HEK293 (cell line): ENCODE data around the gene CDKAL1.
A peak's percentile ranks its signal among the peaks of the same experiment; 100 is the strongest.

ENCODE experiments used
- CTCF ChIA-PET: fragments of 350-600 bp; formaldehyde crosslinking; extraction: SDS; loops from one replicate; lab custom pipeline; 2021; ENCODE audit warnings: antibody characterized with exemption; lab: Yijun Ruan, JAX
- POLR2A ChIA-PET: fragments of 300-600 bp; formaldehyde crosslinking; extraction: SDS; loops from one replicate; lab custom pipeline; 2020; ENCODE audit warnings: antibody characterized with exemption, inconsistent platforms; lab: Yijun Ruan, JAX
- H3K27ac ChIP-seq: fragments of 200-500 bp; sonication (Bioruptor generic); 2 replicates; pipeline ENCODE4 v1.5.1; 2014; ENCODE audit warnings: low read depth, low read length, control low read depth, inconsistent platforms; ENCODE audit errors: extremely low read depth
- H3K36me3 ChIP-seq, 2 experiments: fragments of 200-500 bp in 1 of 2; sonication (Bioruptor generic) in 1 of 2; 1 replicate in 1 of 2; 2 replicates in 1 of 2; pipeline ENCODE4 v1.5.1; 2014 to 2017; ENCODE audit warnings: inconsistent platforms in 2 of 2, low read length in 2 of 2; ENCODE audit not compliant: control insufficient read depth in 2 of 2, insufficient read depth in 1 of 2
- H3K4me1 ChIP-seq: fragments of 200-500 bp; sonication (Bioruptor generic); 2 replicates; pipeline ENCODE4 v1.5.1; 2014; ENCODE audit warnings: mild to moderate bottlenecking, low read length, inconsistent platforms; ENCODE audit not compliant: control insufficient read depth, insufficient read depth
- H3K4me3 ChIP-seq: 2 replicates; pipeline ENCODE4 v1.5.1; 2011; ENCODE audit warnings: low read depth, mild to moderate bottlenecking, control low read depth, low read length, moderate library complexity
- H3K9me3 ChIP-seq: fragments of 200-500 bp; sonication (Bioruptor generic); 2 replicates; pipeline ENCODE4 v1.5.1; 2014; ENCODE audit warnings: low read depth, low read length, inconsistent platforms; ENCODE audit not compliant: control insufficient read depth, insufficient read depth
- BCL11B ChIP-seq: fragments of 450-650 bp; formaldehyde crosslinking; IDR thresholded peaks from 2 replicates; pipeline ENCODE4 v1.5.1; 2016; ENCODE audit warnings: low read depth, missing biosample characterization, missing genetic modification characterization
- FEZF1 ChIP-seq: fragments of 450-650 bp; formaldehyde crosslinking; IDR thresholded peaks from 2 replicates; pipeline ENCODE4 v1.5.1; 2016; ENCODE audit warnings: missing biosample characterization, missing genetic modification characterization
- GLI4 ChIP-seq: fragments of 450-650 bp; formaldehyde crosslinking; IDR thresholded peaks from 2 replicates; pipeline ENCODE4 v1.5.1; 2016; ENCODE audit warnings: missing biosample characterization, missing genetic modification characterization
- HOXA7 ChIP-seq: sonication (generic); formaldehyde crosslinking; IDR thresholded peaks from 2 replicates; pipeline ENCODE4 v1.8.1; 2022; ENCODE audit warnings: missing genetic modification reagents, borderline replicate concordance
- KLF1 ChIP-seq: fragments of 450-650 bp; formaldehyde crosslinking; IDR thresholded peaks from 2 replicates; pipeline ENCODE4 v1.5.1; 2016; ENCODE audit warnings: missing biosample characterization, missing genetic modification characterization
- OSR2 ChIP-seq: fragments of 450-650 bp; formaldehyde crosslinking; IDR thresholded peaks from 2 replicates; pipeline ENCODE4 v1.5.1; 2016; ENCODE audit warnings: missing biosample characterization, missing genetic modification characterization
- ZBTB1 ChIP-seq: fragments of 450-650 bp; formaldehyde crosslinking; IDR thresholded peaks from 2 replicates; pipeline ENCODE4 v1.5.1; 2016; ENCODE audit warnings: missing biosample characterization, missing genetic modification characterization
- ZBTB21 ChIP-seq: fragments of 450-650 bp; formaldehyde crosslinking; IDR thresholded peaks from 2 replicates; pipeline ENCODE4 v1.5.1; 2017; ENCODE audit warnings: missing biosample characterization, missing genetic modification characterization
- ZNF366 ChIP-seq: fragments of 450-650 bp; formaldehyde crosslinking; conservative IDR thresholded peaks from 2 replicates; pipeline ENCODE4 v1.5.1; 2016; ENCODE audit warnings: missing biosample characterization, missing genetic modification characterization
- ZNF48 ChIP-seq: fragments of 450-650 bp; formaldehyde crosslinking; IDR thresholded peaks from 2 replicates; pipeline ENCODE4 v1.5.1; 2016; ENCODE audit warnings: missing biosample characterization, missing genetic modification characterization
- ZNF501 ChIP-seq: fragments of 450-650 bp; formaldehyde crosslinking; IDR thresholded peaks from 2 replicates; pipeline ENCODE4 v1.5.1; 2016; ENCODE audit warnings: missing biosample characterization, missing genetic modification characterization
- ZNF596 ChIP-seq: fragments of 450-650 bp; IDR thresholded peaks from 2 replicates; pipeline ENCODE4 v1.5.0; 2018; ENCODE audit warnings: missing biosample characterization, mild to moderate bottlenecking, missing genetic modification characterization, moderate library complexity
- ZNF600 ChIP-seq: fragments of 450-650 bp; formaldehyde crosslinking; IDR thresholded peaks from 2 replicates; pipeline ENCODE4 v1.5.1; 2016; ENCODE audit warnings: missing biosample characterization, missing genetic modification characterization
- ZNF621 ChIP-seq: fragments of 450-650 bp; formaldehyde crosslinking; IDR thresholded peaks from 2 replicates; pipeline ENCODE4 v1.5.1; 2017; ENCODE audit warnings: missing biosample characterization, missing genetic modification characterization
- ZNF837 ChIP-seq: fragments of 450-650 bp; formaldehyde crosslinking; IDR thresholded peaks from 2 replicates; pipeline ENCODE4 v1.5.1; 2016; ENCODE audit warnings: missing biosample characterization, missing genetic modification characterization
- ZNF843 ChIP-seq: fragments of 450-650 bp; formaldehyde crosslinking; IDR thresholded peaks from 2 replicates; pipeline ENCODE4 v1.5.1; 2016; ENCODE audit warnings: missing biosample characterization, missing genetic modification characterization
- ZSCAN23 ChIP-seq: fragments of 450-650 bp; formaldehyde crosslinking; IDR thresholded peaks from 2 replicates; pipeline ENCODE4 v1.5.1; 2016; ENCODE audit warnings: missing biosample characterization, missing genetic modification characterization
- ZXDB ChIP-seq: fragments of 450-650 bp; formaldehyde crosslinking; IDR thresholded peaks from 2 replicates; pipeline ENCODE4 v1.5.1; 2016; ENCODE audit warnings: missing biosample characterization, missing genetic modification characterization
- TF ChIP-seq, protein P1 (sequence below): fragments of 450-650 bp; formaldehyde crosslinking; IDR thresholded peaks from 2 replicates; pipeline ENCODE4 v1.5.1; 2016; ENCODE audit warnings: missing biosample characterization, missing genetic modification characterization, borderline replicate concordance
- TF ChIP-seq, protein P2 (sequence below): fragments of 450-650 bp; formaldehyde crosslinking; IDR thresholded peaks from 2 replicates; pipeline ENCODE4 v1.5.1; 2016; ENCODE audit warnings: missing biosample characterization, missing genetic modification characterization, low read depth
- TF ChIP-seq, protein P3 (sequence below): fragments of 450-650 bp; formaldehyde crosslinking; IDR thresholded peaks from 2 replicates; pipeline ENCODE4 v1.5.1; 2017; ENCODE audit warnings: missing biosample characterization, missing genetic modification characterization
- TF ChIP-seq, protein P4 (sequence below): fragments of 450-650 bp; formaldehyde crosslinking; IDR thresholded peaks from 2 replicates; pipeline ENCODE4 v1.5.1; 2017; ENCODE audit warnings: missing biosample characterization, missing genetic modification characterization

CDKAL1 gene

DNA sequence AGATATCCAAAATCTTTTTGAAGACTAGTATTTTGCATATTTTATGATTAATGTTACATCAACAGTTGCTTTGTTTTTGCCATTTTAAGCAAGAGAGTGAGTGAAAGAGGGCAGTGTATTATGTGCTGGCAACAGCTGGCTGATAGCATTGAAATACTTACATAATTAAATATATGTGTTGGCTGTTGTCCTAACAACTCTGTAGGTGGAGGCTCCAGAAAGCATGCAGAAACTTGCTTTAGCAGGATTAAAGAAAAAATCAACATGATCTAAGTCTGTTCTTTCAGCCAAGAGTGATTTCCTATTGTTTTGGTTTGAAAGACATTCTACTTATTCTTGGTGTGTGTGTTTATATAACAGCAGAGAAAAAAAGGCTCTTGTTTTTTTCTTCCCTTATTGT lies 127.5 kb downstream of the CDKAL1 start (continued):
- TF ChIP-seq, protein P1, sequence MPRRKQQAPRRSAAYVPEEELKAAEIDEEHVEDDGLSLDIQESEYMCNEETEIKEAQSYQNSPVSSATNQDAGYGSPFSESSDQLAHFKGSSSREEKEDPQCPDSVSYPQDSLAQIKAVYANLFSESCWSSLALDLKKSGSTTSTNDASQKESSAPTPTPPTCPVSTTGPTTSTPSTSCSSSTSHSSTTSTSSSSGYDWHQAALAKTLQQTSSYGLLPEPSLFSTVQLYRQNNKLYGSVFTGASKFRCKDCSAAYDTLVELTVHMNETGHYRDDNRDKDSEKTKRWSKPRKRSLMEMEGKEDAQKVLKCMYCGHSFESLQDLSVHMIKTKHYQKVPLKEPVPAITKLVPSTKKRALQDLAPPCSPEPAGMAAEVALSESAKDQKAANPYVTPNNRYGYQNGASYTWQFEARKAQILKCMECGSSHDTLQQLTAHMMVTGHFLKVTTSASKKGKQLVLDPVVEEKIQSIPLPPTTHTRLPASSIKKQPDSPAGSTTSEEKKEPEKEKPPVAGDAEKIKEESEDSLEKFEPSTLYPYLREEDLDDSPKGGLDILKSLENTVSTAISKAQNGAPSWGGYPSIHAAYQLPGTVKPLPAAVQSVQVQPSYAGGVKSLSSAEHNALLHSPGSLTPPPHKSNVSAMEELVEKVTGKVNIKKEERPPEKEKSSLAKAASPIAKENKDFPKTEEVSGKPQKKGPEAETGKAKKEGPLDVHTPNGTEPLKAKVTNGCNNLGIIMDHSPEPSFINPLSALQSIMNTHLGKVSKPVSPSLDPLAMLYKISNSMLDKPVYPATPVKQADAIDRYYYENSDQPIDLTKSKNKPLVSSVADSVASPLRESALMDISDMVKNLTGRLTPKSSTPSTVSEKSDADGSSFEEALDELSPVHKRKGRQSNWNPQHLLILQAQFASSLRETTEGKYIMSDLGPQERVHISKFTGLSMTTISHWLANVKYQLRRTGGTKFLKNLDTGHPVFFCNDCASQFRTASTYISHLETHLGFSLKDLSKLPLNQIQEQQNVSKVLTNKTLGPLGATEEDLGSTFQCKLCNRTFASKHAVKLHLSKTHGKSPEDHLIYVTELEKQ (tag by site-specific recombination) = 0 out of 2 replicates have a peak, but pooled peaks have one; percentile 30
- no peak for TF ChIP-seq GLI4
- TF ChIP-seq OSR2 (tag by site-specific recombination) = peak; percentile 56; the same call in 1 of the 2 replicates
- TF ChIP-seq ZNF501 (tag by site-specific recombination) = no peak
- TF ChIP-seq ZNF366 (tag by site-specific recombination) = 0 out of 2 replicates have a peak, but pooled peaks have one; percentile 18
- no peak for TF ChIP-seq ZNF837 (tag by site-specific recombination)
- TF ChIP-seq ZNF621 (tag by site-specific recombination) = no peak
- TF ChIP-seq ZBTB21 (tag by site-specific recombination) = no peak
- peak; percentile 45; the same call in 1 of the 2 replicates for TF ChIP-seq ZNF600 (tag by site-specific recombination)
- TF ChIP-seq KLF1 = peak; percentile 33; the same call in 1 of the 2 replicates
- TF ChIP-seq, protein P2, sequence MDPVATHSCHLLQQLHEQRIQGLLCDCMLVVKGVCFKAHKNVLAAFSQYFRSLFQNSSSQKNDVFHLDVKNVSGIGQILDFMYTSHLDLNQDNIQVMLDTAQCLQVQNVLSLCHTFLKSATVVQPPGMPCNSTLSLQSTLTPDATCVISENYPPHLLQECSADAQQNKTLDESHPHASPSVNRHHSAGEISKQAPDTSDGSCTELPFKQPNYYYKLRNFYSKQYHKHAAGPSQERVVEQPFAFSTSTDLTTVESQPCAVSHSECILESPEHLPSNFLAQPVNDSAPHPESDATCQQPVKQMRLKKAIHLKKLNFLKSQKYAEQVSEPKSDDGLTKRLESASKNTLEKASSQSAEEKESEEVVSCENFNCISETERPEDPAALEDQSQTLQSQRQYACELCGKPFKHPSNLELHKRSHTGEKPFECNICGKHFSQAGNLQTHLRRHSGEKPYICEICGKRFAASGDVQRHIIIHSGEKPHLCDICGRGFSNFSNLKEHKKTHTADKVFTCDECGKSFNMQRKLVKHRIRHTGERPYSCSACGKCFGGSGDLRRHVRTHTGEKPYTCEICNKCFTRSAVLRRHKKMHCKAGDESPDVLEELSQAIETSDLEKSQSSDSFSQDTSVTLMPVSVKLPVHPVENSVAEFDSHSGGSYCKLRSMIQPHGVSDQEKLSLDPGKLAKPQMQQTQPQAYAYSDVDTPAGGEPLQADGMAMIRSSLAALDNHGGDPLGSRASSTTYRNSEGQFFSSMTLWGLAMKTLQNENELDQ = no peak
- no peak for TF ChIP-seq ZSCAN23 (tag by site-specific recombination)

DNA sequence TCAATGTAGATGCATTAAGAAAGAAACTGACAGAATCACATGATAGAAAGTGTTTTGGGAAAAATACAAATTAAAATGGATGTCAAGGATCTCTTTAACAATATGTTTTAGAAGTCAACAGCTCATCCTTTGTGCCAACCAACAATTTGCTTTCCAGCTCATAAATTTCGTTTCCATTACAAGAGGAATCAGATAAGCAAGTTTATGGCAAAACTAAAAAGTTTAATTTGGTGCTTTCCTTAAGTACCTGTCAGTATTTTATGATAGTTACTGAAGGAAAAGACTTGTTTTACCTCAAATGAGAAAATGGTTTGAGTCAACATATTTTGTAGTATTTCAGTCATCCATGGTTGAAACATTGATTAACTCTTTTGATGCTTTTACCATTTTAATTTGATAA lies 130.0 kb downstream of the CDKAL1 start:
- H3K4me1 ChIP-seq = peaks cover 20% of the 10 kb centered on the region
- no peak overlapping the region for H3K4me3 ChIP-seq
- TF ChIP-seq ZXDB (tag by site-specific recombination) = peak; percentile 40; the same call in 1 of the 2 replicates
- TF ChIP-seq, protein P3, sequence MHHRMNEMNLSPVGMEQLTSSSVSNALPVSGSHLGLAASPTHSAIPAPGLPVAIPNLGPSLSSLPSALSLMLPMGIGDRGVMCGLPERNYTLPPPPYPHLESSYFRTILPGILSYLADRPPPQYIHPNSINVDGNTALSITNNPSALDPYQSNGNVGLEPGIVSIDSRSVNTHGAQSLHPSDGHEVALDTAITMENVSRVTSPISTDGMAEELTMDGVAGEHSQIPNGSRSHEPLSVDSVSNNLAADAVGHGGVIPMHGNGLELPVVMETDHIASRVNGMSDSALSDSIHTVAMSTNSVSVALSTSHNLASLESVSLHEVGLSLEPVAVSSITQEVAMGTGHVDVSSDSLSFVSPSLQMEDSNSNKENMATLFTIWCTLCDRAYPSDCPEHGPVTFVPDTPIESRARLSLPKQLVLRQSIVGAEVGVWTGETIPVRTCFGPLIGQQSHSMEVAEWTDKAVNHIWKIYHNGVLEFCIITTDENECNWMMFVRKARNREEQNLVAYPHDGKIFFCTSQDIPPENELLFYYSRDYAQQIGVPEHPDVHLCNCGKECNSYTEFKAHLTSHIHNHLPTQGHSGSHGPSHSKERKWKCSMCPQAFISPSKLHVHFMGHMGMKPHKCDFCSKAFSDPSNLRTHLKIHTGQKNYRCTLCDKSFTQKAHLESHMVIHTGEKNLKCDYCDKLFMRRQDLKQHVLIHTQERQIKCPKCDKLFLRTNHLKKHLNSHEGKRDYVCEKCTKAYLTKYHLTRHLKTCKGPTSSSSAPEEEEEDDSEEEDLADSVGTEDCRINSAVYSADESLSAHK (tag by site-specific recombination) = peak; percentile 57; the same call in 1 of the 2 replicates
- no peak for TF ChIP-seq HOXA7
- TF ChIP-seq, protein P4, sequence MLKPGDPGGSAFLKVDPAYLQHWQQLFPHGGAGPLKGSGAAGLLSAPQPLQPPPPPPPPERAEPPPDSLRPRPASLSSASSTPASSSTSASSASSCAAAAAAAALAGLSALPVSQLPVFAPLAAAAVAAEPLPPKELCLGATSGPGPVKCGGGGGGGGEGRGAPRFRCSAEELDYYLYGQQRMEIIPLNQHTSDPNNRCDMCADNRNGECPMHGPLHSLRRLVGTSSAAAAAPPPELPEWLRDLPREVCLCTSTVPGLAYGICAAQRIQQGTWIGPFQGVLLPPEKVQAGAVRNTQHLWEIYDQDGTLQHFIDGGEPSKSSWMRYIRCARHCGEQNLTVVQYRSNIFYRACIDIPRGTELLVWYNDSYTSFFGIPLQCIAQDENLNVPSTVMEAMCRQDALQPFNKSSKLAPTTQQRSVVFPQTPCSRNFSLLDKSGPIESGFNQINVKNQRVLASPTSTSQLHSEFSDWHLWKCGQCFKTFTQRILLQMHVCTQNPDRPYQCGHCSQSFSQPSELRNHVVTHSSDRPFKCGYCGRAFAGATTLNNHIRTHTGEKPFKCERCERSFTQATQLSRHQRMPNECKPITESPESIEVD = peak; percentile 90
- peak; percentile 76 for TF ChIP-seq ZNF843 (tag by site-specific recombination)
- no peak for TF ChIP-seq ZBTB1
- no peak for TF ChIP-seq ZNF48 (tag by site-specific recombination)
- TF ChIP-seq FEZF1 (tag by site-specific recombination) = peak; percentile 46; the same call in 1 of the 2 replicates
- 0 out of 2 replicates have a peak, but pooled peaks have one; percentile 13 for TF ChIP-seq ZNF596 (tag by site-specific recombination)
- peak; percentile 62; the same call in 1 of the 2 replicates for TF ChIP-seq OSR2 (tag by site-specific recombination)
- TF ChIP-seq BCL11B (tag by site-specific recombination) = 0 out of 2 replicates have a peak, but pooled peaks have one; percentile 58
- CTCF ChIA-PET = no interaction called here
- POLR2A ChIA-PET = no interaction called here
- H3K36me3 ChIP-seq = no peaks in the 10 kb centered on the region
- H3K9me3 ChIP-seq = no peaks in the 10 kb centered on the region
- no peak overlapping the region for H3K27ac ChIP-seq
